ENCODE data around the gene VAV2. TPM values are rescaled to one million over a fixed set of nuclear protein-coding genes. Genes with fewer than 3 reads are reported as not detected.

VAV2 gene
- total and polyA plus RNA-seq, 2 of the 4 experiments (the other 2 are of a cell fraction) = 10.8 to 13.4 TPM

GRCh38 chr9:133853331-133853730 lies 138.8 kb downstream of the VAV2 start:
- Histone ChIP-seq H2BK15ac (ENCODE audit: low read depth, low read length) (no peak overlapping the region), H3K4me2 (ENCODE audit: low read depth, low read length) (no peak overlapping the region), H3K27ac (ENCODE audit: insufficient read depth, low read length) (no peak overlapping the region), H2AFZ (replicated peaks; ENCODE audit: low read length, poor library complexity) (no peak overlapping the region), H4K20me1 (ENCODE audit: insufficient read depth, low read length) (0 out of 2 replicates have a peak, but pooled peaks cover 13% of the 10 kb centered on the region), H3K9me3 (ENCODE audit: control insufficient read depth, insufficient read depth, low read length) (no peaks in the 10 kb centered on the region), H3K9ac (ENCODE audit: low read depth, low read length) (no peak overlapping the region), H4K91ac (ENCODE audit: insufficient read depth, low read depth, low read length) (no peak overlapping the region), H3K23ac (ENCODE audit: low read depth, low read length) (no peak overlapping the region), H2BK5ac (ENCODE audit: low read depth, low read length, poor library complexity, severe bottlenecking) (no peak overlapping the region), H3K79me1 (ENCODE audit: low read depth in 1 of 2, low read length in 2 of 2) (peaks cover 29 to 72% of the 10 kb centered on the region in 2 experiments), H3K36me3 (ENCODE audit: control insufficient read depth, insufficient read depth, low read length) (no peaks in the 10 kb centered on the region), H4K8ac (ENCODE audit: low read depth in 2 of 2, low read length in 2 of 2) (no peak overlapping the region), H3K18ac (ENCODE audit: low read depth, low read length) (no peak overlapping the region), H2AK5ac (ENCODE audit: low read depth, low read length) (no peak overlapping the region), H3K56ac (ENCODE audit: extremely low read depth, insufficient read depth, low read length) (no peak overlapping the region), H3K4me3 (ENCODE audit: insufficient read depth, low read depth, low read length) (no peak overlapping the region), H3K27me3 (ENCODE audit: control insufficient read depth, insufficient read depth, low read length) (no peaks in the 10 kb centered on the region), H2AK9ac (replicated peaks; ENCODE audit: low read depth, low read length, poor library complexity) (no peak overlapping the region), H2BK20ac (ENCODE audit: low read depth, low read length) (no peak overlapping the region), H3K9me1 (ENCODE audit: insufficient read depth, low read length) (peaks cover 31% of the 10 kb centered on the region), H2BK120ac (ENCODE audit: low read depth, low read length) (no peak overlapping the region), H3K14ac (replicated peaks; ENCODE audit: low read depth, low read length) (no peak overlapping the region), H3K4me1 (ENCODE audit: control insufficient read depth, insufficient read depth, low read length) (peaks cover 12% of the 10 kb centered on the region), H3K4ac (ENCODE audit: low read depth, low read length) (no peak overlapping the region), H4K5ac (ENCODE audit: low read depth, low read length) (no peak overlapping the region)
- DNase-seq (no peak), ATAC-seq (ENCODE audit: low read depth) (no peak)
- BruUV-seq (replicated peaks) = no TSS peak
- WGBS, 2 experiments (ENCODE audit: extremely low coverage in 2 of 2, insufficient read length in 1 of 2) = 97% methylated on average over 5 of the region's 7 CpGs; no CpG with 5 or more reads in 1 of the 2 experiments
- ChIA-PET CTCF (no interaction called here), POLR2A (ENCODE audit: unreplicated experiment) (no interaction called here)
- dilution Hi-C loops (cut with HindIII; ENCODE audit: low sequenced_read_pairs, unreplicated experiment) = no loop called here
- intact Hi-C loops (cut with micrococcal nuclease) = no loop called here
- TF ChIP-seq USF2 (IDR thresholded peaks at IDR 0.05; ENCODE audit: low read depth, low read length) (no peak), FOS (IDR thresholded peaks at IDR 0.05; ENCODE audit: low read depth, low read length) (no peak), MXI1 (IDR thresholded peaks at IDR 0.05; ENCODE audit: borderline replicate concordance, low read depth, low read length) (no peak), POLR2A (IDR thresholded peaks at IDR 0.05; ENCODE audit: low read depth, low read length) (no peak), ELK1 (IDR thresholded peaks at IDR 0.05; ENCODE audit: borderline replicate concordance, low read depth, low read length) (no peak)
- in situ Hi-C loops (cut with MboI; ENCODE audit: low sequenced_read_pairs) = no loop called here
